ENCODE data around the gene GLYAT.
"Not testable (repeated sequence)": the region's sequence is repeated elsewhere in the genome, so short reads cannot be mapped to it uniquely, and the experiment has no call there.

The GLYAT gene

GRCh38 chr11:58742981-58743880 is 11.5 kb upstream of the GLYAT start:
- no peak for DNase-seq

- DNase-seq = no peak
These were observed 10.4 kb upstream of the GLYAT start for GRCh38 chr11:58742140-58742539.

- no peak for DNase-seq
These were observed 9.4 kb upstream of the GLYAT start for GRCh38 chr11:58741127-58741526.

- DNase-seq = no peak
These were observed 8.7 kb upstream of the GLYAT start for GRCh38 chr11:58740447-58740846.

- no peak for DNase-seq
These were observed 8.1 kb upstream of the GLYAT start for GRCh38 chr11:58739725-58740430.

- DNase-seq = no peak
These were observed 3.1 kb upstream of the GLYAT start for GRCh38 chr11:58734681-58735490.

GRCh38 chr11:58730507-58731089 is 1.1 kb downstream of the GLYAT start:
- no peak for DNase-seq

GRCh38 chr11:58727415-58727797 is 4.3 kb downstream of the GLYAT start:
- no peak for DNase-seq

- no peak for DNase-seq
These were observed 4.9 kb downstream of the GLYAT start for GRCh38 chr11:58726737-58727414.

GRCh38 chr11:58719406-58720117 is 12.2 kb downstream of the GLYAT start:
- no peak for DNase-seq

GRCh38 chr11:58712531-58712930 is 19.2 kb downstream of the GLYAT start:
- no peak for DNase-seq

GRCh38 chr11:58711832-58712231 is 19.9 kb downstream of the GLYAT start:
- no peak for DNase-seq

- no peak for DNase-seq
These were observed 24.0 kb downstream of the GLYAT start for GRCh38 chr11:58707767-58708166.

- DNase-seq = not testable (repeated sequence)
These were observed 34.9 kb downstream of the GLYAT start for GRCh38 chr11:58696825-58697224.

GRCh38 chr11:58693026-58693425 is 38.7 kb downstream of the GLYAT start:
- no peak for DNase-seq

- no peak for DNase-seq
These were observed 40.1 kb downstream of the GLYAT start for GRCh38 chr11:58691675-58692074.

- no peak for DNase-seq
These were observed 42.8 kb downstream of the GLYAT start for GRCh38 chr11:58688789-58689503.

- DNase-seq = no peak
These were observed 45.6 kb downstream of the GLYAT start for GRCh38 chr11:58685973-58686722.

- DNase-seq = not testable (repeated sequence)
These were observed 49.1 kb downstream of the GLYAT start for GRCh38 chr11:58682660-58683059.

GRCh38 chr11:58677536-58677935 is 54.2 kb downstream of the GLYAT start:
- DNase-seq = not testable (repeated sequence)

All from NK-92 treated with Interleukin-12 subunit alpha and Interleukin-12 subunit beta, amount 100 ng/mL, for 24 hours (cell line).